ENCODE data around the gene GLP1R. TPM values are rescaled to one million over a fixed set of nuclear protein-coding genes. Genes with fewer than 3 reads are reported as not detected.

The GLP1R gene
- total RNA-seq, 1 experiment from 2014 or later = 0.85 TPM

GRCh38 chr6:39128106-39128505, 79.5 kb downstream of the GLP1R start:
- Mint-ChIP-seq H3K36me3 (ENCODE audit: insufficient read depth in 1 of 3, low read depth in 3 of 3) (no peaks in the 10 kb centered on the region), H3K4me3 (no peak overlapping the region), H3K27me3 (ENCODE audit: low read depth) (peaks cover 12% of the 10 kb centered on the region), H3K9me3 (peaks cover 0 to 2% of the 10 kb centered on the region in 2 experiments; a peak in 2 of 5 replicates), H3K27ac (no peak overlapping the region), H3K4me1 (peaks cover 8 to 15% of the 10 kb centered on the region in 2 experiments; a peak in 3 of 4 replicates)
- H4K91ac ChIP-seq (ENCODE audit: insufficient read length, low read depth, low read length) = no peak overlapping the region
- no peaks in the 10 kb centered on the region for H3K23me2 ChIP-seq (ENCODE audit: insufficient read length, low read depth, low read length, poor library complexity, severe bottlenecking)
- no peak overlapping the region for H2BK12ac ChIP-seq (ENCODE audit: insufficient read length, low read depth, low read length)
- no peak overlapping the region for H2BK15ac ChIP-seq (ENCODE audit: low read depth, low read length)
- no peaks in the 10 kb centered on the region for H3K79me2 ChIP-seq (ENCODE audit: insufficient read depth, low read length)
- peaks cover 2% of the 10 kb centered on the region; the same call in 1 of the 2 replicates for H3K4me1 ChIP-seq (ENCODE audit: insufficient read depth, low read length)
- H2BK120ac ChIP-seq (ENCODE audit: low read depth, low read length, poor library complexity, severe bottlenecking) = no peak overlapping the region
- no peak overlapping the region for H3K56ac ChIP-seq (ENCODE audit: insufficient read length, low read depth, low read length)
- H3K4me2 ChIP-seq (ENCODE audit: insufficient read depth, insufficient read length, low read length) = no peak overlapping the region
- no peak overlapping the region for H3K27ac ChIP-seq (ENCODE audit: insufficient read length, low read depth, low read length)
- no peaks in the 10 kb centered on the region for H3K79me1 ChIP-seq (ENCODE audit: insufficient read depth, low read depth, low read length, poor library complexity, severe bottlenecking)
- H2BK20ac ChIP-seq (ENCODE audit: low read depth, low read length, poor library complexity, severe bottlenecking) = no peak overlapping the region
- H3K9ac ChIP-seq (ENCODE audit: extremely low read depth, insufficient read length, low read length) = no peak overlapping the region
- H3K4ac ChIP-seq (ENCODE audit: low read depth, low read length) = no peak overlapping the region
- DNase-seq = no peak
- no peak overlapping the region for H4K8ac ChIP-seq (replicated peaks; ENCODE audit: insufficient read length, low read depth, low read length)
- H3K14ac ChIP-seq (ENCODE audit: insufficient read depth, low read length) = no peak overlapping the region
- no CpG with 5 or more reads among the region's 3 CpGs for WGBS (ENCODE audit: extremely low coverage, insufficient read length, low lambda C conversion rate)
- no peak overlapping the region for H2AK5ac ChIP-seq (ENCODE audit: insufficient read length, low read length)
- no peaks in the 10 kb centered on the region for H3K27me3 ChIP-seq (ENCODE audit: insufficient read depth, low read length)
- no peak overlapping the region for H4K5ac ChIP-seq (ENCODE audit: insufficient read length, low read depth, low read length)
- no peak overlapping the region for H2AFZ ChIP-seq (ENCODE audit: low read length)
- H3T11ph ChIP-seq (ENCODE audit: low read length) = no peak overlapping the region
- H3K9me3 ChIP-seq (ENCODE audit: control insufficient read depth, low read depth, low read length) = no peaks in the 10 kb centered on the region
- no peak overlapping the region for H3K18ac ChIP-seq (ENCODE audit: insufficient read length, low read depth, low read length)
- no peaks in the 10 kb centered on the region for H4K20me1 ChIP-seq (ENCODE audit: control insufficient read depth, insufficient read depth, insufficient read length)
- TF ChIP-seq, protein P1, sequence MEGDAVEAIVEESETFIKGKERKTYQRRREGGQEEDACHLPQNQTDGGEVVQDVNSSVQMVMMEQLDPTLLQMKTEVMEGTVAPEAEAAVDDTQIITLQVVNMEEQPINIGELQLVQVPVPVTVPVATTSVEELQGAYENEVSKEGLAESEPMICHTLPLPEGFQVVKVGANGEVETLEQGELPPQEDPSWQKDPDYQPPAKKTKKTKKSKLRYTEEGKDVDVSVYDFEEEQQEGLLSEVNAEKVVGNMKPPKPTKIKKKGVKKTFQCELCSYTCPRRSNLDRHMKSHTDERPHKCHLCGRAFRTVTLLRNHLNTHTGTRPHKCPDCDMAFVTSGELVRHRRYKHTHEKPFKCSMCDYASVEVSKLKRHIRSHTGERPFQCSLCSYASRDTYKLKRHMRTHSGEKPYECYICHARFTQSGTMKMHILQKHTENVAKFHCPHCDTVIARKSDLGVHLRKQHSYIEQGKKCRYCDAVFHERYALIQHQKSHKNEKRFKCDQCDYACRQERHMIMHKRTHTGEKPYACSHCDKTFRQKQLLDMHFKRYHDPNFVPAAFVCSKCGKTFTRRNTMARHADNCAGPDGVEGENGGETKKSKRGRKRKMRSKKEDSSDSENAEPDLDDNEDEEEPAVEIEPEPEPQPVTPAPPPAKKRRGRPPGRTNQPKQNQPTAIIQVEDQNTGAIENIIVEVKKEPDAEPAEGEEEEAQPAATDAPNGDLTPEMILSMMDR (conservative IDR thresholded peaks at IDR 0.05) = no peak
- no peak overlapping the region for H2BK5ac ChIP-seq (ENCODE audit: insufficient read length, low read length)
- no peak overlapping the region for H3K23ac ChIP-seq (ENCODE audit: insufficient read length, low read depth, low read length)
